PC-3 (cell line): Measurements from ENCODE around the gene ZMIZ2. TPM values are rescaled to one million over a fixed set of nuclear protein-coding genes. Genes with fewer than 3 reads are reported as not detected.
"Not testable (repeated sequence)": the region's sequence is repeated elsewhere in the genome, so short reads cannot be mapped to it uniquely, and the experiment has no call there.

Experiments
- ATAC-seq: fragments of 200-7000 bp; cut with Tn5 transposase; 2 replicates; pipeline ENCODE4 v1.9.1; 2020; ENCODE audit warnings: mild to moderate bottlenecking, moderate library complexity
- Bru-seq: library from RNA; stranded (reverse); fragments of 400-500 nt; gene quantifications from one replicate; lab custom pipeline; 2021; lab: Mats Ljungman, UMichigan
- BruChase-seq, 2 experiments: library from RNA; stranded (reverse); fragments of 400-500 nt; gene quantifications; one replicate each; lab custom pipeline; 2021; lab: Mats Ljungman, UMichigan
- BruUV-seq: library from RNA; stranded (reverse); fragments of 400-500 nt; replicated peaks from 2 replicates; lab custom pipeline; 2021; lab: Mats Ljungman, UMichigan
- CTCF ChIA-PET: fragments of 300-600 bp; sonication (Branson Sonifier 250); formaldehyde crosslinking; loops from one replicate; lab custom pipeline; 2022; ENCODE audit warnings: antibody characterized with exemption; lab: Charles Lee
- POLR2A ChIA-PET: fragments of 300-600 bp; sonication (Branson Sonifier 250); formaldehyde crosslinking; loops from one replicate; lab custom pipeline; 2022; ENCODE audit warnings: antibody characterized with exemption; ENCODE audit not compliant: unreplicated experiment; lab: Charles Lee
- DNase-seq: peaks from one replicate; pipeline ENCODE4 v3.0.0-alpha.2; 2015
- H2AFZ ChIP-seq: fragments of 300-600 bp; sonication (generic); 2 replicates; pipeline ENCODE4 v1.6.0; 2016; ENCODE audit warnings: antibody characterized with exemption, low read length
- H3F3A ChIP-seq: fragments of 300-600 bp; sonication (generic); one replicate; pipeline ENCODE4 v1.6.0; 2017; ENCODE audit warnings: antibody characterized with exemption, low read length, control low read depth, mild to moderate bottlenecking; ENCODE audit not compliant: unreplicated experiment
- H3K27ac ChIP-seq: fragments of 300-600 bp; sonication (generic); 2 replicates; pipeline ENCODE4 v1.5.1; 2016; ENCODE audit warnings: mild to moderate bottlenecking, low read length
- H3K27me3 ChIP-seq: fragments of 300-600 bp; sonication (generic); 2 replicates; pipeline ENCODE4 v1.6.1; 2016; ENCODE audit warnings: low read length, mixed read lengths
- H3K36me3 ChIP-seq: fragments of 300-600 bp; sonication (generic); 2 replicates; pipeline ENCODE4 v1.6.1; 2016; ENCODE audit warnings: low read depth, mixed run types, low read length, mixed read lengths
- H3K4me1 ChIP-seq: fragments of 300-600 bp; sonication (generic); 2 replicates; pipeline ENCODE4 v1.5.1; 2016; ENCODE audit warnings: low read length; ENCODE audit not compliant: insufficient read depth
- H3K4me2 ChIP-seq: fragments of 300-600 bp; sonication (generic); 2 replicates; pipeline ENCODE4 v1.6.0; 2016; ENCODE audit warnings: low read length
- H3K4me3 ChIP-seq: fragments of 300-600 bp; sonication (generic); 2 replicates; pipeline ENCODE4 v1.5.1; 2016; ENCODE audit warnings: mild to moderate bottlenecking, low read length, mixed read lengths
- H3K79me2 ChIP-seq: fragments of 300-600 bp; sonication (generic); 2 replicates; pipeline ENCODE4 v1.6.1; 2017; ENCODE audit warnings: low read length, mixed read lengths
- H3K9ac ChIP-seq: fragments of 300-600 bp; sonication (generic); 2 replicates; pipeline ENCODE4 v1.6.0; 2016; ENCODE audit warnings: mild to moderate bottlenecking, low read length
- H3K9me2 ChIP-seq: fragments of 300-600 bp; sonication (generic); replicated peaks from 2 replicates; pipeline ENCODE4 v1.6.1; 2016; ENCODE audit warnings: mixed run types, low read length, mixed read lengths
- H3K9me3 ChIP-seq: fragments of 300-600 bp; sonication (generic); 2 replicates; pipeline ENCODE4 v1.6.1; 2016; ENCODE audit warnings: low read length, mixed read lengths
- H4K20me1 ChIP-seq: fragments of 300-600 bp; sonication (generic); 2 replicates; pipeline ENCODE4 v1.6.1; 2016; ENCODE audit warnings: low read length, mixed read lengths
- CTCF ChIP-seq: fragments of 300-600 bp; sonication (generic); conservative IDR thresholded peaks from 2 replicates; pipeline ENCODE4 v1.5.1; 2017; ENCODE audit warnings: antibody characterized with exemption, low read depth, mild to moderate bottlenecking, low read length
- EZH2 ChIP-seq: fragments of 300-600 bp; sonication (generic); IDR thresholded peaks from one replicate; pipeline ENCODE4 v1.6.1; 2017; ENCODE audit warnings: antibody characterized with exemption, mild to moderate bottlenecking, low read length; ENCODE audit not compliant: unreplicated experiment
- EZH2phosphoT487 ChIP-seq: fragments of 300-600 bp; sonication (generic); IDR thresholded peaks from 2 replicates; pipeline ENCODE4 v1.6.1; 2018; ENCODE audit warnings: mild to moderate bottlenecking, antibody characterized with exemption, low read length, borderline replicate concordance
- intact Hi-C: fragments of 100-400 bp; cut with micrococcal nuclease; formaldehyde crosslinking; loops from 2 replicates; pipeline ENCODE4 v1.9.0; 2023
- long read RNA-seq: library from polyadenylated mRNA; unstranded; transcript quantifications from one replicate; pipeline ENCODE4 v2.0.0, GENCODE V29; 2021; ENCODE audit not compliant: unreplicated experiment
- total RNA-seq: library from RNA; depleted of rRNA; stranded (reverse); fragments of >200 nt; gene quantifications from 2 replicates; pipeline ENCODE4 v1.2.3, GENCODE V29; 2014; rRNA removed

The ZMIZ2 gene
- 18.3 and 26.6 TPM in 2 replicates for total RNA-seq
- percentile 88 among the genes with signal in this experiment for Bru-seq, nascent RNA
- percentile 92 among the genes with signal in this experiment for BruChase-seq, experiment 1, labeled RNA remaining after a 6-hour chase
- BruChase-seq, experiment 2, labeled RNA remaining after a 2-hour chase = percentile 88 among the genes with signal in this experiment
- long read RNA-seq, partial matches to known transcripts = 75 of 226 reads
- long read RNA-seq, other reads (novel, unspliced or antisense) = 150 of 226 reads

- TF ChIP-seq CTCF = no peak
- no peak for TF ChIP-seq EZH2
- no peak for TF ChIP-seq EZH2phosphoT487
- Histone ChIP-seq H3K4me3 (peak within 1 kb of the TSS; percentile 85), H3K36me3 (peaks cover 8% of the 10 kb centered on the region; the same call in 1 of the 2 replicates), H3K9me3 (no peaks in the 10 kb centered on the region), H3F3A (no peaks in the 10 kb centered on the region), H3K27me3 (no peaks in the 10 kb centered on the region), H3K4me1 (peaks cover 24% of the 10 kb centered on the region), H3K79me2 (peaks cover 43% of the 10 kb centered on the region), H3K9ac (peak within 1 kb of the TSS; percentile 89), H3K27ac (peak within 1 kb of the TSS; percentile 77), H3K9me2 (no peaks in the 10 kb centered on the region), H4K20me1 (peaks cover 15% of the 10 kb centered on the region), H2AFZ (peak within 1 kb of the TSS; percentile 77), H3K4me2 (peak within 1 kb of the TSS; percentile 85)
- peak; percentile 84 for DNase-seq
- ChIA-PET POLR2A (interaction anchor here (0.5 kb wide), 1 partner anchor 9 kb away, joined by 3 read pairs; no protein-coding TSS in a partner anchor), CTCF (no interaction called here)
- BruUV-seq = no TSS peak
- ATAC-seq = peak; percentile 85
- intact Hi-C loops = loop anchor here (1.0 to 5.0 kb wide), 3 partner anchors 13 to 161 kb away; partner anchors contain the start of gene PPIA
Measured at GRCh38 chr7:44748045-44748947, at the start of gene ZMIZ2. ZMIZ2 (plus strand) TSS chr7:44748847; CDS start chr7:44756250, 7,403 bp downstream.

- H3K9me3 ChIP-seq, DNase-seq, POLR2A ChIA-PET, H3K9ac ChIP-seq, H3F3A ChIP-seq, H3K4me2 ChIP-seq, H3K27ac ChIP-seq, H4K20me1 ChIP-seq, H3K9me2 ChIP-seq, H3K79me2 ChIP-seq, H3K4me3 ChIP-seq, H2AFZ ChIP-seq, BruUV-seq, H3K4me1 ChIP-seq, ATAC-seq, H3K27me3 ChIP-seq: not testable (repeated sequence)
- peaks cover 11% of the 10 kb centered on the region for H3K36me3 ChIP-seq
- intact Hi-C loops = loop anchor here (10.0 kb wide), 1 partner anchor 65 kb away; no protein-coding TSS in a partner anchor
- CTCF ChIA-PET = interaction anchor here (0.5 kb wide), 1 partner anchor 8 kb away, joined by 3 read pairs; no protein-coding TSS in a partner anchor
Measured at GRCh38 chr7:44699598-44699997, 49.0 kb upstream of the ZMIZ2 start.

GRCh38 chr7:44700322-44700721, 48.3 kb upstream of the ZMIZ2 start:
- Histone ChIP-seq H2AFZ (no peak overlapping the region), H3K4me2 (no peak overlapping the region), H3K9me2 (no peaks in the 10 kb centered on the region), H3K9ac (no peak overlapping the region), H3K27ac (no peak overlapping the region), H3K4me3 (no peak overlapping the region), H3F3A (no peaks in the 10 kb centered on the region), H3K27me3 (no peaks in the 10 kb centered on the region), H4K20me1 (no peaks in the 10 kb centered on the region), H3K79me2 (no peaks in the 10 kb centered on the region), H3K4me1 (no peaks in the 10 kb centered on the region), H3K36me3 (peaks cover 11% of the 10 kb centered on the region), H3K9me3 (no peaks in the 10 kb centered on the region)
- intact Hi-C loops = no loop called here
- BruUV-seq = no TSS peak
- CTCF ChIA-PET = no interaction called here
- no peak for TF ChIP-seq EZH2phosphoT487
- TF ChIP-seq CTCF = no peak
- TF ChIP-seq EZH2 = no peak
- POLR2A ChIA-PET = no interaction called here
- ATAC-seq = no peak
- no peak for DNase-seq

GRCh38 chr7:44703391-44703790, 45.3 kb upstream of the ZMIZ2 start:
- CTCF ChIA-PET = not testable (repeated sequence)

More at GRCh38 chr7:44703391-44703790, 45.3 kb upstream of the ZMIZ2 start:
- DNase-seq, H3K9me2 ChIP-seq, H3F3A ChIP-seq, H3K4me2 ChIP-seq, H3K27me3 ChIP-seq, intact Hi-C loops, POLR2A ChIA-PET, H3K9me3 ChIP-seq, H3K9ac ChIP-seq, H3K4me3 ChIP-seq, H4K20me1 ChIP-seq, H3K36me3 ChIP-seq, BruUV-seq, H3K4me1 ChIP-seq, H2AFZ ChIP-seq, ATAC-seq, H3K79me2 ChIP-seq, H3K27ac ChIP-seq: not testable (repeated sequence)
